ENCODE measurements around the gene ERGIC2. TPM values are rescaled to one million over a fixed set of nuclear protein-coding genes. Genes with fewer than 3 reads are reported as not detected.

ERGIC2 gene
- total and polyA plus RNA-seq, 2 of the 13 experiments (the other 11 are each of a cell fraction or from before 2014, with no cell fraction given): 32.6 to 73.5 TPM

GRCh38 chr12:29288031-29288430 is 92.9 kb downstream of the ERGIC2 start:
- CTCF ChIA-PET (ENCODE audit: low intra/inter-chr PET ratio, low total read pairs): no interaction called here
- POLR2A ChIA-PET: no interaction called here
- H3K79me2 ChIP-seq (ENCODE audit: insufficient read depth, low read length): no peaks in the 10 kb centered on the region
- intact Hi-C loops (cut with micrococcal nuclease; ENCODE audit: unreplicated experiment) (no loop called here), in situ Hi-C loops (cut with HindIII; ENCODE audit: extremely low pct_ligation_motif_present, low pct_unique_long_range_greater_than_20kb) (no loop called here)
- H3K27me3 ChIP-seq (ENCODE audit: control insufficient read depth in 1 of 2, insufficient read depth in 2 of 2, low read length in 2 of 2): no peaks in the 10 kb centered on the region
- no peak for FAIRE-seq
- H3K4me3 ChIP-seq (replicated peaks in 1 of 3; ENCODE audit: insufficient read depth in 1 of 3, low read depth in 2 of 3, low read length in 3 of 3): no peak overlapping the region
- H3K9me3 ChIP-seq (ENCODE audit: low read length): no peaks in the 10 kb centered on the region
- no peak for ATAC-seq
- TF ChIP-seq ZNF567 (CRISPR knock-in tag; IDR thresholded peaks at IDR 0.05; ENCODE audit: borderline replicate concordance): no peak
- TF ChIP-seq ZNF333 (CRISPR knock-in tag; IDR thresholded peaks at IDR 0.05; ENCODE audit: borderline replicate concordance): no peak
- no peak for TF ChIP-seq ZNF24 (IDR thresholded peaks at IDR 0.05)
- no peak for TF ChIP-seq ZNF30 (CRISPR knock-in tag; IDR thresholded peaks at IDR 0.05)
- no peak for TF ChIP-seq ZNF549 (CRISPR knock-in tag; IDR thresholded peaks at IDR 0.05)
- no peak for TF ChIP-seq NCOA1 (CRISPR knock-in tag; IDR thresholded peaks at IDR 0.05)
- TF ChIP-seq JDP2 (CRISPR knock-in tag; IDR thresholded peaks at IDR 0.05; ENCODE audit: borderline replicate concordance): no peak
- TF ChIP-seq POLR2G (IDR thresholded peaks at IDR 0.05; ENCODE audit: low read depth, low read length): no peak
- TF ChIP-seq ZNF850 (CRISPR knock-in tag; conservative IDR thresholded peaks at IDR 0.05): no peak
- TF ChIP-seq GFI1 (CRISPR knock-in tag; IDR thresholded peaks at IDR 0.05; ENCODE audit: borderline replicate concordance): no peak
- no peak for TF ChIP-seq CC2D1A (CRISPR knock-in tag; IDR thresholded peaks at IDR 0.05)
- no peak for TF ChIP-seq ZNF703 (CRISPR knock-in tag; IDR thresholded peaks at IDR 0.05; ENCODE audit: borderline replicate concordance)
- no peak for TF ChIP-seq ATF1 (CRISPR knock-in tag; IDR thresholded peaks at IDR 0.05)
- no peak for TF ChIP-seq RCOR2 (CRISPR knock-in tag; IDR thresholded peaks at IDR 0.05)
- no peak for TF ChIP-seq KLF16 (CRISPR knock-in tag; IDR thresholded peaks at IDR 0.05)
- TF ChIP-seq MYPOP (CRISPR knock-in tag; IDR thresholded peaks at IDR 0.05): no peak
- TF ChIP-seq ZBTB7B (CRISPR knock-in tag; IDR thresholded peaks at IDR 0.05): no peak
- no peak overlapping the region for H2AFZ ChIP-seq (ENCODE audit: low read length)
- H3K4me2 ChIP-seq (ENCODE audit: low read depth, low read length): no peak overlapping the region
- no peaks in the 10 kb centered on the region for H4K20me1 ChIP-seq (ENCODE audit: insufficient read depth, low read length)
- BruUV-seq (replicated peaks): no TSS peak
- no peaks in the 10 kb centered on the region for H3K36me3 ChIP-seq (replicated peaks in 1 of 2; ENCODE audit: control insufficient read depth in 1 of 2, insufficient read depth in 2 of 2, low read length in 2 of 2)
- no peak overlapping the region for H3K9ac ChIP-seq (ENCODE audit: insufficient read depth, low read depth, low read length)
- H3K4me1 ChIP-seq (ENCODE audit: insufficient read depth, low read length): no peaks in the 10 kb centered on the region
- H3K27ac ChIP-seq (ENCODE audit: extremely low read length, insufficient read depth, low read length): no peak overlapping the region
- no peak for DNase-seq (ENCODE audit: low spot score)

Measured in HepG2 (cell line).